Parathyroid adenoma (tissue), 2 donors: ENCODE data around the gene ITPK1.

ENCODE experiments used
- H2AFZ ChIP-seq: fragments of 300-600 bp; sonication (generic); one replicate; pipeline ENCODE4 v1.7.0; 2017; ENCODE audit warnings: antibody characterized with exemption, mild to moderate bottlenecking
- H3K27ac ChIP-seq: fragments of 300-600 bp; sonication (generic); one replicate; pipeline ENCODE4 v1.7.0; 2017
- H3K27me3 ChIP-seq: fragments of 300-600 bp; sonication (generic); one replicate; pipeline ENCODE4 v1.7.0; 2017; ENCODE audit warnings: low read length; ENCODE audit not compliant: control insufficient read depth, insufficient read depth
- H3K36me3 ChIP-seq: fragments of 300-600 bp; sonication (generic); one replicate; pipeline ENCODE4 v1.7.0; 2017; ENCODE audit warnings: low read length; ENCODE audit not compliant: control insufficient read depth, insufficient read depth
- H3K4me1 ChIP-seq: fragments of 300-600 bp; sonication (generic); one replicate; pipeline ENCODE4 v1.7.0; 2017; ENCODE audit warnings: control low read depth
- H3K4me2 ChIP-seq: fragments of 300-600 bp; sonication (generic); one replicate; pipeline ENCODE4 v1.7.0; 2017; ENCODE audit warnings: low read length
- H3K4me3 ChIP-seq: fragments of 300-600 bp; sonication (generic); one replicate; pipeline ENCODE4 v1.7.0; 2017; ENCODE audit warnings: low read depth, low read length
- H3K79me2 ChIP-seq: fragments of 300-600 bp; sonication (generic); one replicate; pipeline ENCODE4 v1.7.0; 2017; ENCODE audit warnings: control low read depth
- H3K9ac ChIP-seq: fragments of 300-600 bp; sonication (generic); one replicate; pipeline ENCODE4 v1.7.0; 2017; ENCODE audit warnings: mild to moderate bottlenecking
- H3K9me3 ChIP-seq: fragments of 300-600 bp; sonication (generic); one replicate; pipeline ENCODE4 v1.7.0; 2017; ENCODE audit warnings: low read length; ENCODE audit not compliant: control insufficient read depth
- CTCF ChIP-seq: fragments of 300-600 bp; sonication (generic); IDR thresholded peaks from one replicate; pipeline ENCODE4 v1.7.0; 2017; ENCODE audit warnings: antibody characterized with exemption, mild to moderate bottlenecking
- donor health status: primary hyperparathyroidism.

ITPK1 gene

GRCh38 chr14:93059260-93059659, 56.5 kb downstream of the ITPK1 start:
- no peak for TF ChIP-seq CTCF
- H3K27me3 ChIP-seq, result no peaks in the 10 kb centered on the region
- no peak overlapping the region for H3K9ac ChIP-seq
- H3K4me3 ChIP-seq, result no peak overlapping the region
- no peak overlapping the region for H3K4me2 ChIP-seq
- no peaks in the 10 kb centered on the region for H3K9me3 ChIP-seq
- peaks cover 14% of the 10 kb centered on the region for H3K79me2 ChIP-seq
- H2AFZ ChIP-seq, result no peak overlapping the region
- H3K4me1 ChIP-seq, result peaks cover 41% of the 10 kb centered on the region
- H3K27ac ChIP-seq, result no peak overlapping the region
- no peaks in the 10 kb centered on the region for H3K36me3 ChIP-seq

- no peak for TF ChIP-seq CTCF
- no peaks in the 10 kb centered on the region for H3K27me3 ChIP-seq
- H3K4me1 ChIP-seq, result peaks cover 41% of the 10 kb centered on the region
- H3K79me2 ChIP-seq, result peaks cover 12% of the 10 kb centered on the region
- no peak overlapping the region for H3K9ac ChIP-seq
- no peaks in the 10 kb centered on the region for H3K36me3 ChIP-seq
- H3K9me3 ChIP-seq, result no peaks in the 10 kb centered on the region
- peak overlapping the region; percentile 40 for H3K27ac ChIP-seq
- H2AFZ ChIP-seq, result peak overlapping the region; percentile 65
- H3K4me2 ChIP-seq, result no peak overlapping the region
- no peak overlapping the region for H3K4me3 ChIP-seq
These were observed 58.0 kb downstream of the ITPK1 start for GRCh38 chr14:93057586-93058280.

GRCh38 chr14:93056840-93057585, 58.7 kb downstream of the ITPK1 start:
- H3K4me3 ChIP-seq, result no peak overlapping the region
- H3K4me1 ChIP-seq, result peaks cover 41% of the 10 kb centered on the region
- peak overlapping the region; percentile 40 for H3K27ac ChIP-seq
- H3K4me2 ChIP-seq, result no peak overlapping the region
- H3K27me3 ChIP-seq, result no peaks in the 10 kb centered on the region
- H3K36me3 ChIP-seq, result no peaks in the 10 kb centered on the region
- H2AFZ ChIP-seq, result peak overlapping the region; percentile 65
- no peak for TF ChIP-seq CTCF
- H3K9me3 ChIP-seq, result no peaks in the 10 kb centered on the region
- peaks cover 16% of the 10 kb centered on the region for H3K79me2 ChIP-seq
- no peak overlapping the region for H3K9ac ChIP-seq

- TF ChIP-seq CTCF, result no peak
- no peak overlapping the region for H2AFZ ChIP-seq
- H3K4me3 ChIP-seq, result no peak overlapping the region
- no peak overlapping the region for H3K9ac ChIP-seq
- H3K27me3 ChIP-seq, result no peaks in the 10 kb centered on the region
- peaks cover 16% of the 10 kb centered on the region for H3K79me2 ChIP-seq
- no peaks in the 10 kb centered on the region for H3K36me3 ChIP-seq
- peaks cover 37% of the 10 kb centered on the region for H3K4me1 ChIP-seq
- no peak overlapping the region for H3K27ac ChIP-seq
- H3K4me2 ChIP-seq, result no peak overlapping the region
- no peaks in the 10 kb centered on the region for H3K9me3 ChIP-seq
These were observed 59.4 kb downstream of the ITPK1 start for GRCh38 chr14:93056166-93056839.
